ENCODE results near the gene CKAP2L.
A peak's percentile ranks its signal among the peaks of the same experiment; 100 is the strongest.

Gene CKAP2L, protein sequence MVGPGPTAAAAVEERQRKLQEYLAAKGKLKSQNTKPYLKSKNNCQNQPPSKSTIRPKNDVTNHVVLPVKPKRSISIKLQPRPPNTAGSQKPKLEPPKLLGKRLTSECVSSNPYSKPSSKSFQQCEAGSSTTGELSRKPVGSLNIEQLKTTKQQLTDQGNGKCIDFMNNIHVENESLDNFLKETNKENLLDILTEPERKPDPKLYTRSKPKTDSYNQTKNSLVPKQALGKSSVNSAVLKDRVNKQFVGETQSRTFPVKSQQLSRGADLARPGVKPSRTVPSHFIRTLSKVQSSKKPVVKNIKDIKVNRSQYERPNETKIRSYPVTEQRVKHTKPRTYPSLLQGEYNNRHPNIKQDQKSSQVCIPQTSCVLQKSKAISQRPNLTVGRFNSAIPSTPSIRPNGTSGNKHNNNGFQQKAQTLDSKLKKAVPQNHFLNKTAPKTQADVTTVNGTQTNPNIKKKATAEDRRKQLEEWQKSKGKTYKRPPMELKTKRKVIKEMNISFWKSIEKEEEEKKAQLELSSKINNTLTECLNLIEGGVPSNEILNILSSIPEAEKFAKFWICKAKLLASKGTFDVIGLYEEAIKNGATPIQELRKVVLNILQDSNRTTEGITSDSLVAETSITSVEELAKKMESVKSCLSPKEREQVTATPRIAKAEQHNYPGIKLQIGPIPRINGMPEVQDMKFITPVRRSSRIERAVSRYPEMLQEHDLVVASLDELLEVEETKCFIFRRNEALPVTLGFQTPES

DNA sequence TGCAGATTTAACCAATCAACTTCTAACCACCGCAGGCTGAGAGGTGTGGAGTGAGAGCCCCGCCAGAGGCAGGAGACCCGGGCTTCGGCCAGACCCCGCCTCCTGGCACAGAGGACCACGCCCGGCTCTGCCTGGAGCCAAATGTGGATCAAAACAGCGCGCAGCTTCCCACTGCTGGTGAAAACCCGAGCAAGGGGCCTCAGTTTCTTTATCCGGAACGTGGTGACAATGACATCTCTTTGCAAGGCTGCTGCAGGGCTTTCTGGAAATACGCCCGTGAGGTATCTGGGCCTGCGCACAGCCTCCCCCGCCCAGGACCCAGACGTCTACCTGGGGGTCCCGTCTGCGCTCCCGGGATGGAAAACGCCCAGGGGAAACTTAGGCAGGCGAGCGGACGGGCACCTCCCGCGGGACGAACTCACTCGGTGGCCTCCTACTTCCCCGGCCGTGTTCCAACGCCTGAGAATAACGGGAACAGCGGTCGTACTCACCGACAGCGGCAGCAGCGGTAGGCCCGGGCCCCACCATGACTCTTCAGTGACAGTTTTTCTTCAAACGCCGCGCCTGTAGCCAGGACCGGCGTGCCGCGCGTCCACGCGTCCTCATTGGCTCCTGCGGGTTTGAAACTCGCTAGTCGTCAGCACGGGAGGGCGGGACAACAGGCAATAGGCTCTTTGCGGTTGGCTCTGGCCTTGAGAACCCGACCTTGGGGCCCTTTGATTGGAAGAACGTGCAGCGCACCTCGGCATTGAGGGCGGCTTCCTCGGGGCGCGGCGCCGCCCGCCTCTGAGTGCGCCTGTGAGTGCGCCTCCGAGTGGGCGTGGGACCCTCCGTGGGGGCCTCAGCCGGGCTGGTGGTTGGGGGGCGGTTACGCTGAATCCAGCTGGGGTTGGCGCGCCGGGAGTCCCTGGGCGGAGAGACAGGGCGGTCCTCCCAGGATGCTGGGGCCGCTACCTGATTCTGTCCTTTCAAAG, at the start of gene CKAP2L:
CKAP2L (minus strand) TSS at position 539 of the 974 bp plus-strand sequence; CDS start at position 528, 11 bp downstream.
- peak; percentile 97 to 99 for DNase-seq

DNA sequence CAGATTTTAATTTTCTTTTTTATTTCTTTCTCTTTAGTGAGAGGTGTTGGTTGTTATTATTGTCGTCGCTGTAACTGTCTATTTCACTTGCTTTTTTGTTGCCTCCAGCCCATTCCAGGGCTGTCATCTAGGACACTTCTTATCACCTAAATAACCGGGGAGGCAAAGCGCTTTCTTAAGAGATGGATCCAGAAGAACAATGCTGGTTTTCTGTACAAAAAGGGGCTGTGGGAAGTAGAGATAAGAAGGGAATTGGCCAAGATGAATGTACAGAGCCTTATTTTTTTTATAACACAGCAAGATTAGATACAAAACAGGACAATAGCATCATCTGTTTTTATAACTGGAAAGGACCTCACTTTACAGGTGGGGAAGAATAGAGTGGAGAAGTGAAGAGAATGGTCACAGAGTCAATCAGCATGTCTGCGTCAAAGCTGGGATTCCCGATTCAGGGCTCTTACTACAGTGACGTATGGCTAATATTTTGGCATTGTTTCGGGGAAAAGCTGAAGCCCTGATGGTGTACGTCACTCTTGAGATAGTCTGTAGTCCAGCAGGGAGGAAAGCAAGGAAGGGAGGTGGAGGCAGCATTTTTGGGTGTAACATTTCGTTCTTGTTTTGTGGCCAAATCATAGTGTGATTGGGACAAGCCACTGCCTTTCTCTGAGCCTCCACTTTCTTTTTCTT, 49.0 kb upstream of the CKAP2L start:
- DNase-seq, result no peak

DNA sequence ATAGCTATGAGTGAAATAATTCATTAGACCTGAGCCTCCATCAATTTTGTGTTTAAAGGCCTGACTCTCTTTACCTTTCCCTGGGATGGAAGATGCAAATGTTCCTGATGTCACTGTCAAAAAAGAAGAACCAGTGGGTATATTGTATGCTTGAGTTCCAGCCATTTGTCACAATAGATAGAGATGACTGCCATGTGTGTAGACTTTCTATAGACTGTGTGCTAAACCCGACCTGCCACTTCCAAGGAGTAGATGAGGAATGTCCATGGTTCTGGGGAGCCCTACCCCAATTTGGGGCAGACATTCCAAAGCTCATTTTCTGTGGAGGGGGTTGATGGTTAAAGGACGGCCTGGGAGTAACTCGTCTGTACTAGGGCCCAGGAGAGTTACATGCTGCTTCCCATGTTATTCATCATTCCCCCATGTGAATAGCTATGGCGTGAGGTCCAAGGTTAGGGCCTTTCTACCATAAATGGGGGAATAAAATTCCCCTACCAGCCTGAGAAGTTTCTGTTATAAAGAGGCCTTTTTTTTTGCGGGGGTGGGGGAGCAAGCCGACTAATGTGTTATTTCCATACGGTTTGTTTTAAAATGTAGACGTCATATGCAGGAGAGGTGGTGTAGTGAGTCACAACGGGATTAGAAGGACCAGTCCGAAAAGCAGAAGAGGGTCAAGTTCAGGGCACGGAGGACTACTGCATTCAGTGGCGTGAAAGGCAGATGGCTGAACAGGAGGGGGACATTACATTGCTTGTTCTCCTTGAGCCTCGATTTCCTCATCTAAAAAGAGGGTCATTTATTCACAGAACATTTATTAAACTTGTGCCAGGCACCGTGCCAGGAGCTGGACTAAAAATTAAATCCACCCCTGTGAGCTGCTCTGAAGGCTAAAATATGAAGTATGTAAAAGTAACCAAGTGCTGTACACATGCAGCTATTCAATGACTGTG, 48.2 kb upstream of the CKAP2L start:
- DNase-seq, result no peak

DNA sequence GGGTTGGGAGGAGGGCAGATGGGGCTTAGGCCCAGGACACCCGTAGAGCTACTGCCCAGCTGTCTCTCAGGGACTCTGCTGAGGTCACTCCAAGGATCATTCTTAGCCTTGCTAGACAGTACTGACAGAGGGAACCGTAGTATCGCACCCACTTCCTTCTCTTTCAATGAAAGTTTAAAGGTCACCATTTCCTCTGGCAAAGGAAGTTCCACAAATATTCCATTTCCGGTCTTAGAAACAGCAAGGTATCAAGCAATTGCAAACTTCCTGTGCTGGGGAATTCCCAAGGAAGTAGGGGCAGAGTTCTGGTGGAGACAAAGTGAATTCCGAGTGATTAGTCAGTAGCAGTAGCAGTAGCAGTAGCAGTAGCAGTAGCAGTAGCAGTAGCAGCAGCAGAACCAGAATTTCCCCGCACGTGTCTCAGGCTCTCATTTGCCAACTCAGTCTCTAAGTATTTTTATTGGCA, 47.5 kb upstream of the CKAP2L start:
- no peak for DNase-seq

DNA sequence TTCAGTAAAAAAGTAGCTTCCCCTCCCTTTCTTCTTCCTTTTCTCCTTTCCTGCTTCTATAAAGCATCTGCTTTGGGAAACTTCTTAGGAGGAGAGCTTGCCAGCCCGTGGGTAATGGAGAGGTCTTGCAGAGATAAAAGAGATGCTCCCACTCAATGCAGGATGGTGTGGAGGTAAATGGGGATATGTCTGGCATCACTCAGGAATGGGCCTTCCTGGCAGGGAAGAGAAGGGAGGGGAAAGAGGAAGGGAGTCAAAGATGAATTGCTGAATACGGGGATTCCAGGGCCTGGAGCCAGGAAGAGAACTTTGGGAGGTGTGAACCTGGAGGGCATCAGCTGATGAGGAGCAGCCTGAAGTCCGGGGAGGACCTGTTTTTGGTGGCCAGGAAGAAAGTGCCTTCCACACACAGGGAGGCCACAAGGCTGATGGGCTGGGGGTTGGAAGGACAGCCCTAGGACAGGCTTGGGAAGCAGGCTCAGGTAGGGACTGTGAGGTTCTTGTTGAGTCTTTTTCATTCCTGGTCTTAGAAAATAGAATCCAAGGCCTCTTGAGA, 46.9 kb upstream of the CKAP2L start:
- no peak for DNase-seq

DNA sequence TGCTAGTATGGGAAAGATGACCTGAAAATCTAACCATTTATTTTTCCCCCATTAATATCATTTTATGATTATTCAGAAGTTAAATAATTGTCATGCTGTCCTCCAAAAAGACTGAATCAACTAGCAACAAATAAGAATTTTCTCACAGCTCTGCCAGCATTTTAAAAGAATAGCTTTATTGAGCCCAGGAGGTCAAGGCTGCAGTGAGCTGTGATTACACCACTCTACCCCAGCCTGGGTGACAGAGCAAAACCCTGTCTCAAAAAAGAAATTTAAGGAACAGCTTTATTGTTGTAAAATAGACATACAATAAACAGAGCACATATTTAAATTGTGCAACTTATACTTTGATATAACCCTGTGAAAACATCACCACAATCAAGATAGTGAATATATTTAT, 44.7 kb upstream of the CKAP2L start:
- DNase-seq, result no peak

DNA sequence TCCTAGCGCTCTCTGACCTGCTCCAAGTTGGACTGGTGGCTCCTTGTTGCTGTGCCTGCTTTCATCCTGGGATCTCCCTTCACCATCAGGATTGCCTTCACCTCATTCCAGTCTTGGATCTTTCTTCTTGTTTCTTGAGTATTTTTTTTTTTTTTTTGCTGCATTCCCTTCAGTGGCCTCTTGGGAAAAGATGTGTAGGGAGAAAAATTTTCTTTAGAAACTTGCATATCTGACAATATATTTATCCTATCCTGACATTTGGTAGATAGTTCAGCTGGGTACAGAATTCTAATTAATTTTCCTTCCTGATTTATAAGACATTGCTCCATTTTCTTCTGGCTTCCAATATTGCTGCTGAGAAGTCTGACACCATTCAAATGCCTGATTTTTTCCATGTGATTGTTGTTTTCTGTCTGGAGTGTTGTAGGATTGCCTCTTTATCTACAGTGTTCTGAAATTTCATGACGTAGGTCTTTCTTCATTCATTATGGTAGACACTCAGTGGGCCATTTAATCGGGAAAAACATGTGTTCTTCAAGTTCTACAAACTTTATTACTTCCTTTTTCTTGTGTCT, 42.9 kb upstream of the CKAP2L start:
- no peak for DNase-seq

DNA sequence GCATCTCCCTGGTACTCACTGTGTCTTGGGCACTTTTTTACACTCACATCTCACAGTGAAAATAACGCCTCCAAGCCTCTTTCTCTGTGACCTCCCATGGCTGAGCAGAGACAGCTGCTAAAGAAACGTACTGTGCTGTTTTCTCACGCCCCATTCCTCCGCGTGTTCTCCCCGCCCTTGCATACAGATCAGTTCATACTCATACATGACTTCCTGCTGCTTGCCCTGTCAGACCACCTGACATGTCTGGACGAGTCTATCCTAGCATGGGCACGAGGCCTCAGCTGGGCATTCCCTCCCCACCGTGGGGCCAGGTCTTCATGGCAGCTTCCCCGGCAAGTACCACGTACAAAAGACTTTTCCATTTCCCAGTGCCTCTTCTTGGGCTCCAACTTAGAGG, 41.1 kb upstream of the CKAP2L start:
- no peak for DNase-seq

DNA sequence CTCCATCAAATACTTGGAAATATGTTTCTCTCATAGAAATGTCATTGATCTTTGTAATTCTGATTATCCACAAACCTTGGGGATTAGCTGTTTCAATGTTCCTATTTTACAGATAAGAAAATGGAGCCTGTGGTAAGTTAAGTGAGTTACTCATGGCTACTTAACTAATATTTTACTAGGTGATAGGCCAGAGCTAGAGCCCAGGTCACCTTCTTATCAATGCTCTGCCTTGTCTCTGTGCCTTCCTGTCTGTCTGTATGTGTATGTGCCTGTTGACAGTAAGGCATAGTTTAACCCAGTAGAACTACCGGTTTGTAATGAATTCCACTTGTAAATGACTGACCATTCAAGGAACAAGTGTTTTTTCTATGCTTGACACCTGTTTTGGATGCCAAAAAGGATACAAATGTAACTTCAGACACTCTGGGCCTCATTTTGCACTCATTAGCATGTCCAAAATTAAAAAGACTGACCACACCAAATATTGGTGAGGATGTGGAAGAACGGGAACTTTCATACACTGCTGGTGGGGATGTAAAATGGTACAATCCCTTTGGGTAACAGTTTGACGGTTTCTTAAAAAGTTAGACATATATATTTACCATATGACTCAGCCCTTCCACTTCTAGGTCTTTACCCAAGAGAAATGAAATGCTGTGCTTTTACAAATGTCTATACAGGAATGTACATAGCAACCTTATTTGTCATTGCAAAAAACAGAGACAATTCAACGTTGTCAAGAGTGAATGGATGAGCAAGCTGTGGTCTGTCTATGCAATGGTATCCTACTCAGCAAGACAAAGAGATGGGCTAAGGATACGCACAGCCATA, 39.5 kb upstream of the CKAP2L start:
- no peak for DNase-seq

DNA sequence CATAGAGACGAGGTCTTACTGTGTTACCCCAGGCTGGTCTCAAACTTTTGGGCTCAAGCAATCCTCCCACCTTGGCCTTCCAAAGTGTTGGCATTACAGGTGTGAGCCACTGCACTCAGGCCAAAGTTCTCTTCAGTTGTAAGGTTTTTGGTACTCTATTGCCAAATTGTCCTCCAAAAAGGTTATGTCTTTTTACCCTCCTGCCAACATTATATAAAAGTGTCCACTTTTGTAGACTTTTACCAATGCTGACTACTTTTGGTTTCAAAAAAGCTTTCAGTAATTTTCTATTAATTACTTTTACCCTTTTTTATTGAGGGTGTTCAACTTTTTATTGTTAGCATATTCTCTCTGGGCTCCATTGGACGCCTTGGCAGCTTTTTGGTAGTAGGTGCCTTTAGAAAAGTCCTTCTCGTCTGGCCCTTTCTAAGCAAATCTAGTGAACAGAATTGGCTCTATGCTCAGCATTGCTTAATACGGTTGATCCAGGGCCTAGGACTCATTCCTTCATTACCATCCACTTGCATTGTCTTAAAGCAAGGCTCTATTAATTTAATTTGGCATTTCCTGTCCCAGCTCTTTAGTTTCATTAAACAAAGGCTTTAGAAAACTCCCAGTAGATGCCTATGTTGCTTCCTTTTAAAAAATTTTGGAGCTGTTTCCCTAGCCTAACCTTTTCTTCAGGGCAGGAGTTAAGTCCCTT, 36.6 kb upstream of the CKAP2L start:
- DNase-seq, result no peak

DNA sequence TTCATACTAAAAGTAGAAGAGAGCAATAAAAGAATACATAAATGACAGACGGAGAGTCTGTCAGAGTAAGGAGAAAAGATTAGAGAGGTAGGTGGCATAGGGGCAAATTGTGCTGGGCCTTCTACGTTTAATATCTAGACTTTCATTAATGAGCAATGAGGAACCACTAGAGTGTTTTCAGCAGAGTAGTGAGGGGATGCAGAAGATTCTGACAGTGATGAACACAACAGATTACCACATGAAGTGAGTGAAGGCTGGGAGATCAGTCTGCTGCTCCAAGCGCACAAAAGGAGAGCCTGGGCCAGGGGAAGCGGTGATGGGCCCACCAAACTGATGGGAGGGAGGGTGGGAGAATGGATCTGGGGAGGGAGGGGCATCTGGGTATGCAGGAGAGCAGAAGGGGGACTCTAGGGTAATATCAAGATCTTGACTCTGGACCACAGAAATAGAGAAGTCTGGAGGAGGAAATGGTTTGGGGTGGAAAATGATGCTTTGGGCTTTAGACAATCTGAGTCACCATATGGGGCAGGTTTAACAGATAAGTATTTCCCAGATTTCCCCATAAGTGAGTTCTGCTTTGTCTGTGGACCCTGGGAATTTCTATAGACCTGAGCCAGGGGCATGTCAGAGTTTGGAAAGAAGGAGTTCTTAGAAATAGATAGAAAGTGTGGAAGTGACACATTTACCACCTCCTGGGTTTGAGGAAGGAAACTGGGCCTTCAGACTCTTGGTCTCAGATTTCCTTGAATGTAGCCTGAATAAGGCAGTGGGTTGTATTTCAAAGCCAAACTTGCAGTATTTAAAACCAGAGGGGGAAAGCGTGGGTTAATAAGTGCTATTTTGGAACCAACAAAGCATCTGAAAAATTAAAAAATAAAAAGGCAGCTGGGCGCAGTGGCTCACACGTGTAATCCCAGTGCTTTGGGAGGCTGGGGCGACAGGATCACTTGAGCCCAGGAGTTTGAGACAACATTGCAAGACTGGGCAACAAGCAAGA, 34.9 kb upstream of the CKAP2L start:
- no peak for DNase-seq

DNA sequence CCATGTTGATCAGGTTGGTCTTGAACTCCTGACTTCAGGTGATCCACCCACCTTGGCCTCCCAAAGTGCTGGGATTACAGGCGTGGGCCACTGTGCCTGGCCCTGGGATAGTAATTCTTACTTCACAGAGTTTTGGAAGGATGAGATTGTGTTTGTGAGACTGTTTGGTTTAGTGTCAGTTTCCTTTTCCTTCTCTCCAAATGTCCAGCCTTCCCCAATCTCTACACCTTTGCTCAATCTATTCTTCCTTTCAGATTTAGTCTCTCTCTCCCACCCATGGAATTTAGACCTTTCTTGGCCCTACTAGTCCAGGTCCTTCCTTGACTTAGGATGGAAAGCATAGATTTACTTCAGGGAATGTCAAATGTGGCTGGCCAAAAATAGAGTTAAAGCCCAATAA, 32.1 kb upstream of the CKAP2L start:
- DNase-seq, result no peak

DNA sequence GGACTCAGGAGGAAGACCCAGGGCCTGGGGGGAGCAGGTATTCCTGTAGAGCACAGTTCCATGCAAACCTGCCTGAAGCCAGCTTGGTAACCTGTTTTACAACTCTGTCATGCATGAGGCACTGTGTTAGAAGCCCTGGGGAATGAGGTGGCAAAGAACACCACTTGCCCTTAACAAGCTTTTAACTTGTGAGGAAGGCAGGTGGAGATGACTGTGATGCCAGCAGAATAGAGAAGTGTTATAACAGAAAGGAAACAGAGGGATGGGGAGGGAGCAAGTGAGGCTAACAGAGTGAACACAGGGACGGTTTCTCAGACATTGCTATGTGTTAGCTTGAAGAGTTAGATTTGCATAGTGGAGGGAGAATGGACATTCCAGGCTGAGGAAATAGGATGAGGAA, 31.4 kb upstream of the CKAP2L start:
- DNase-seq, result no peak

DNA sequence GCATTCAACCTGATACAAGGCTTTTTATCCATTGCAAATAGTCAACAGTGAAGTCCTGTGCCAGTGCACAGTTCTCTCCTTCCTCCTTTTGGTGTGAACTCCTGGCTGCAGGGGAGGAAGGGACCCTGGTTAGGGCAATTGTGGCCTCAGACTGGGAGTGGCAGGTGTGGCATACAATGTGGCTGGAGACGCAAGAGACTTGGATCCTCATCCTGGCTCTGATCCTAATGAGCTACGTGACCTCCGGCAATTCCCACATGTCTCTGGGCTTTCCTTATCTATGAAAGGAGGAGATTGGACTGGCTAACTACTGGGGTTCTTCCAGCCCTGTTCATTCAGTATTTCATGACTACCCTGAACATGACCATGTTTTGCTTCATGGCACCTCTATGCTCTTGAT, 30.4 kb upstream of the CKAP2L start:
- DNase-seq, result no peak

DNA sequence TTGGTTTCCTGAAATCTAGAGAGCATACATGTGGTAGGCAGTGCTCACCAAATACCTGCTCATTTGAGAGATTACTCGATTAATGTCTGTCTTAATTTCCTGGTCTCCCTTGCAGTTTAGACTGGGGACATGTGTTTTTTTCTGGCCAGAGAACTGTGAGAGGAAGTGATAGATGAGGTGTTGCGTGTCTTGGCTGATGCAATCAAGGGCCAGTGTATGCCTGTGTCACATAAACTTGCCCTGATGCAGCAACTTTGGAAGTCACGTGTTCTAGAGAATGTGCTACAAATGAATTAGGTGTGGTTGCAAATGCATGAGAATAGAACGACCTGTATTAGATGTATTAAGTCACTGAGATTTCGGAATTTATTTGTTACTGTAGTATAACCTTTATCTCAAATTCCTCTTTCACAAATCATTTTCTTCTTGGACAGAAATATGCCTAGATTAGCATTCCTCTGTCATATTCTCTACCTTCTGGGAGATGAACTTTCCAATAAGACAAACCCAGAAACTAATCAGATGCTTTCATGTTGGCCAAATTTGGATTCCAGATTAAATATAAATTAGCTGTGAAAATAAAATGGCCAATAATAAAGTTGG, 29.8 kb upstream of the CKAP2L start:
- DNase-seq, result no peak

DNA sequence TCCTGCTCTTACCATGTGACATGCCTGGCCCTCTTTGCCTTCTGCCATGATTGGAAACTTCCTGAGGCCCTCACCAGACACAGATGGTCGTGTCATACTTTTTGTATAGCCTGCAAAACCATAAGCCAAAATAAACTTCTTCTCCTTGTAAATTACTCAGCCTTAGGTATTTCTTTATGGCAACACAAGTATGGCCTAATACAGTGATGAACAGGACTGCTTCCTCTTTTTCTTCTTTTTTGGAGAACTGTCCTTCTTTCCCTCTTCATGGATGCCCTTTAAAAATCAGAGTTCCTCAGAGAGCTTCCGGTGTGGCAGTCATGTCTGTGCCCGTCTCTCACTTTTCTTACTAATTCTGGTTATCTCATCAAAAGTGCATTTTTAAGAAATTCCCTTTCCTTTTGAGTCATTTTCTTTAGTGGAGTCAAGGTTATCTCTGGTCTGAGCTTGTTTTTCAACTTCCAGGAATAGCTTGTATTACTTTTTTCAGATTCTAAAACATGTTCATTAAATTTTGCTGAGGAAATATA, 29.1 kb upstream of the CKAP2L start:
- DNase-seq, result no peak

DNA sequence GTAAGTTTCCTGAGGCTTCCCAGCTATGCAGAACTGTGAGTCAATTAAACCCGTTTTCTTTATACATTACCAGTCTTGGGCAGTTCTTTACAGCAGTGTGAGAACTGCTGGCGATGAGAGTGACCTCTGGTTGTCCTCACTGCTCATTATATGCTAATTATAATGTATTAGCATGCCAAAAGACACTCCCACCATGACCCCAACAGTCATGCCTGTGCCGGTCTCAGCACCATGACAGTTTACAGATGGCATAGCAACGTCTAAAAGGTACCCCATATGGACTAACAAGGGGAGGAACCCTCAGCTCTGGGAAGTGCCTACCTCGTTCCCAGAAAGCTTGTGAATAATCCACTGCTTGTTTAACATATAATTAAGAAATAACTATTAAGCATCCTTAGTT, 28.0 kb upstream of the CKAP2L start:
- DNase-seq, result no peak

Data from NCI-H2081 (cell line).